Astrocyte (in vitro differentiated cells and primary cell): ENCODE results near the gene GPC5. TPM values are rescaled to one million over a fixed set of nuclear protein-coding genes. Genes with fewer than 3 reads are reported as not detected.
A peak's percentile ranks its signal among the peaks of the same experiment; 100 is the strongest.

Experiments
- DNase-seq: peaks from one replicate; pipeline ENCODE4 v3.0.0-alpha.2; 2010; ENCODE audit warnings: low read depth
- FAIRE-seq: peaks from 2 replicates; lab custom pipeline; 2011; peaks lifted over from hg19 to GRCh38; lab: Jason Lieb, UNC
- H2AFZ ChIP-seq: 2 replicates; pipeline ENCODE4 v1.6.0; 2012; ENCODE audit warnings: low read depth, low read length, inconsistent platforms
- H3K27ac ChIP-seq: 2 replicates; pipeline ENCODE4 v1.5.1; 2011; ENCODE audit warnings: low read depth, low read length, inconsistent platforms
- H3K27me3 ChIP-seq: 2 replicates; pipeline ENCODE4 v1.6.0; 2011; ENCODE audit warnings: low read length, inconsistent platforms; ENCODE audit not compliant: insufficient read depth
- H3K36me3 ChIP-seq: 2 replicates; pipeline ENCODE4 v1.5.1; 2011; ENCODE audit warnings: low read length, inconsistent platforms; ENCODE audit not compliant: insufficient read depth
- H3K4me1 ChIP-seq: 2 replicates; pipeline ENCODE4 v1.5.1; 2011; ENCODE audit warnings: low read length, inconsistent platforms; ENCODE audit not compliant: insufficient read depth
- H3K4me2 ChIP-seq: 2 replicates; pipeline ENCODE4 v1.6.0; 2012; ENCODE audit warnings: low read length, inconsistent platforms
- H3K4me3 ChIP-seq: 2 replicates; pipeline ENCODE4 v1.5.1; 2011; ENCODE audit warnings: low read depth, mild to moderate bottlenecking, low read length, inconsistent platforms; ENCODE audit not compliant: insufficient read depth
- H3K79me2 ChIP-seq: 2 replicates; pipeline ENCODE4 v1.6.0; 2012; ENCODE audit warnings: mild to moderate bottlenecking, low read length, inconsistent platforms; ENCODE audit not compliant: insufficient read depth
- H3K9ac ChIP-seq: 2 replicates; pipeline ENCODE4 v1.6.0; 2012; ENCODE audit warnings: mild to moderate bottlenecking, low read length, inconsistent platforms
- H3K9me3 ChIP-seq: 2 replicates; pipeline ENCODE4 v1.5.1; 2012; ENCODE audit warnings: low read depth, mild to moderate bottlenecking, low read length, inconsistent platforms; ENCODE audit not compliant: insufficient read depth
- H4K20me1 ChIP-seq: 2 replicates; pipeline ENCODE4 v1.6.0; 2012; ENCODE audit warnings: low read length, inconsistent platforms; ENCODE audit not compliant: insufficient read depth
- H3K27ac Mint-ChIP-seq: one replicate; pipeline ENCODE4 v1.8.0; 2021; ENCODE audit warnings: mild to moderate bottlenecking, mixed read lengths; ENCODE audit not compliant: unreplicated experiment
- H3K27me3 Mint-ChIP-seq: one replicate; pipeline ENCODE4 v1.8.0; 2021; ENCODE audit warnings: low read depth, mixed read lengths; ENCODE audit not compliant: unreplicated experiment
- H3K36me3 Mint-ChIP-seq: one replicate; pipeline ENCODE4 v1.8.0; 2021; ENCODE audit warnings: low read depth, mixed read lengths; ENCODE audit not compliant: unreplicated experiment
- H3K4me1 Mint-ChIP-seq: one replicate; pipeline ENCODE4 v1.8.0; 2021; ENCODE audit warnings: low read depth, mixed read lengths; ENCODE audit not compliant: unreplicated experiment
- H3K4me3 Mint-ChIP-seq: one replicate; pipeline ENCODE4 v1.8.0; 2021; ENCODE audit warnings: mild to moderate bottlenecking, moderate library complexity, mixed read lengths; ENCODE audit not compliant: unreplicated experiment
- H3K9me3 Mint-ChIP-seq: one replicate; pipeline ENCODE4 v1.8.0; 2021; ENCODE audit warnings: mild to moderate bottlenecking, mixed read lengths; ENCODE audit not compliant: unreplicated experiment
- CTCF ChIP-seq: IDR thresholded peaks from 2 replicates; pipeline ENCODE4 v1.5.1; 2011; ENCODE audit warnings: low read depth, mild to moderate bottlenecking, inconsistent platforms, low read length, moderate library complexity; ENCODE audit not compliant: insufficient read depth
- EZH2 ChIP-seq: IDR thresholded peaks from 2 replicates; pipeline ENCODE4 v1.6.1; 2012; ENCODE audit warnings: mild to moderate bottlenecking, low read length, inconsistent platforms; ENCODE audit not compliant: insufficient read depth
- total RNA-seq: library from RNA; stranded (reverse); gene quantifications from 2 replicates; pipeline ENCODE4 v1.2.1, GENCODE V29; 2021

GPC5 gene
- total RNA-seq, 1 donor from 2014 or later: 1.1 TPM

- Histone ChIP-seq H3K4me3 (no peak overlapping the region), H3K9me3 (no peaks in the 10 kb centered on the region), H3K79me2 (no peaks in the 10 kb centered on the region), H3K36me3 (no peaks in the 10 kb centered on the region), H3K27me3 (no peaks in the 10 kb centered on the region), H3K27ac (no peak overlapping the region), H3K9ac (no peak overlapping the region), H2AFZ (no peak overlapping the region), H4K20me1 (no peaks in the 10 kb centered on the region), H3K4me1 (peaks cover 12% of the 10 kb centered on the region), H3K4me2 (no peak overlapping the region)
- no peak overlapping the region for H3K4me3 Mint-ChIP-seq
- FAIRE-seq (no peak), DNase-seq (no peak)
- H3K4me1 Mint-ChIP-seq: peaks cover 20% of the 10 kb centered on the region
- TF ChIP-seq EZH2 (no peak), CTCF (no peak)
- no peaks in the 10 kb centered on the region for H3K9me3 Mint-ChIP-seq
- peaks cover 2% of the 10 kb centered on the region for H3K36me3 Mint-ChIP-seq
- no peaks in the 10 kb centered on the region for H3K27me3 Mint-ChIP-seq
- no peak overlapping the region for H3K27ac Mint-ChIP-seq
Observed at GRCh38 chr13:91372911-91373310, 25.5 kb upstream of the GPC5 start.

- no peaks in the 10 kb centered on the region for H3K79me2 ChIP-seq
- H3K36me3 Mint-ChIP-seq: peaks cover 2% of the 10 kb centered on the region
- H4K20me1 ChIP-seq: no peaks in the 10 kb centered on the region
- H3K27me3 ChIP-seq: no peaks in the 10 kb centered on the region
- H3K27ac ChIP-seq: no peak overlapping the region
- no peaks in the 10 kb centered on the region for H3K9me3 Mint-ChIP-seq
- H3K4me1 ChIP-seq: no peaks in the 10 kb centered on the region
- FAIRE-seq (no peak), DNase-seq (no peak)
- no peak overlapping the region for H3K4me3 ChIP-seq
- H3K36me3 ChIP-seq: no peaks in the 10 kb centered on the region
- no peak overlapping the region for H2AFZ ChIP-seq
- no peak overlapping the region for H3K4me3 Mint-ChIP-seq
- H3K27me3 Mint-ChIP-seq: no peaks in the 10 kb centered on the region
- H3K9ac ChIP-seq: no peak overlapping the region
- H3K27ac Mint-ChIP-seq: no peak overlapping the region
- H3K9me3 ChIP-seq: no peaks in the 10 kb centered on the region
- TF ChIP-seq EZH2: no peak
- TF ChIP-seq CTCF: peak; percentile 60
- no peaks in the 10 kb centered on the region for H3K4me1 Mint-ChIP-seq
- no peak overlapping the region for H3K4me2 ChIP-seq
Observed at GRCh38 chr13:91375116-91375729, 23.2 kb upstream of the GPC5 start.

- Histone ChIP-seq H3K4me3 (no peak overlapping the region), H3K4me2 (no peak overlapping the region), H4K20me1 (no peaks in the 10 kb centered on the region), H3K9me3 (no peaks in the 10 kb centered on the region), H2AFZ (no peak overlapping the region), H3K9ac (no peak overlapping the region), H3K36me3 (no peaks in the 10 kb centered on the region), H3K27ac (no peak overlapping the region), H3K79me2 (no peaks in the 10 kb centered on the region), H3K4me1 (no peaks in the 10 kb centered on the region), H3K27me3 (no peaks in the 10 kb centered on the region)
- FAIRE-seq (no peak), DNase-seq (peak; percentile 12)
- Mint-ChIP-seq H3K4me3 (no peak overlapping the region), H3K27me3 (no peaks in the 10 kb centered on the region), H3K36me3 (no peaks in the 10 kb centered on the region), H3K4me1 (no peaks in the 10 kb centered on the region), H3K27ac (no peak overlapping the region), H3K9me3 (no peaks in the 10 kb centered on the region)
- TF ChIP-seq CTCF (peak; percentile 34), EZH2 (no peak)
Observed at GRCh38 chr13:91381371-91381770, 17.1 kb upstream of the GPC5 start.
